ENCODE results near the gene TUNAR.

Gene TUNAR

GRCh38 chr14:95876761-95877538 is at the start of gene TUNAR:
Gene TUNAR (plus strand): TSS chr14:95876832.
- Histone ChIP-seq H3K9me2 (replicated peaks; ENCODE audit: low read depth, low read length) (no peaks in the 10 kb centered on the region), H3K36me3 (ENCODE audit: insufficient read depth, low read length) (no peaks in the 10 kb centered on the region), H3K9me3 (ENCODE audit: insufficient read depth, low read depth, low read length) (no peaks in the 10 kb centered on the region), H2AFZ (ENCODE audit: low read length) (no peak within 1 kb of the TSS), H3K79me2 (ENCODE audit: insufficient read depth, low read length) (no peaks in the 10 kb centered on the region), H3K9ac (ENCODE audit: low read depth, low read length, poor library complexity, severe bottlenecking) (no peak within 1 kb of the TSS), H3K4me1 (ENCODE audit: insufficient read depth, low read length, poor library complexity, severe bottlenecking) (no peaks in the 10 kb centered on the region), H3K27me3 (ENCODE audit: insufficient read depth, low read length, poor library complexity, severe bottlenecking) (no peaks in the 10 kb centered on the region), H3F3A (ENCODE audit: low read depth) (no peaks in the 10 kb centered on the region), H3K4me3 (ENCODE audit: low read length, poor library complexity, severe bottlenecking) (no peak within 1 kb of the TSS), H4K20me1 (ENCODE audit: insufficient read depth, low read length, poor library complexity, severe bottlenecking) (no peaks in the 10 kb centered on the region), H3K4me2 (ENCODE audit: low read depth, low read length, poor library complexity, severe bottlenecking) (no peak within 1 kb of the TSS)
- TF ChIP-seq EZH2phosphoT487 (IDR thresholded peaks at IDR 0.05; ENCODE audit: borderline replicate concordance) (no peak), CTCF (conservative IDR thresholded peaks at IDR 0.05; ENCODE audit: low read length) (no peak)

- no peaks in the 10 kb centered on the region for H3K79me2 ChIP-seq (ENCODE audit: insufficient read depth, low read length)
- H3K4me3 ChIP-seq (ENCODE audit: low read length, poor library complexity, severe bottlenecking): no peak overlapping the region
- no peaks in the 10 kb centered on the region for H4K20me1 ChIP-seq (ENCODE audit: insufficient read depth, low read length, poor library complexity, severe bottlenecking)
- H2AFZ ChIP-seq (ENCODE audit: low read length): no peak overlapping the region
- H3K27me3 ChIP-seq (ENCODE audit: insufficient read depth, low read length, poor library complexity, severe bottlenecking): no peaks in the 10 kb centered on the region
- H3K9me2 ChIP-seq (replicated peaks; ENCODE audit: low read depth, low read length): no peaks in the 10 kb centered on the region
- no peaks in the 10 kb centered on the region for H3K36me3 ChIP-seq (ENCODE audit: insufficient read depth, low read length)
- H3K4me1 ChIP-seq (ENCODE audit: insufficient read depth, low read length, poor library complexity, severe bottlenecking): no peaks in the 10 kb centered on the region
- TF ChIP-seq CTCF (conservative IDR thresholded peaks at IDR 0.05; ENCODE audit: low read length) (no peak), EZH2phosphoT487 (IDR thresholded peaks at IDR 0.05; ENCODE audit: borderline replicate concordance) (no peak)
- H3K9ac ChIP-seq (ENCODE audit: low read depth, low read length, poor library complexity, severe bottlenecking): no peak overlapping the region
- no peaks in the 10 kb centered on the region for H3F3A ChIP-seq (ENCODE audit: low read depth)
- H3K4me2 ChIP-seq (ENCODE audit: low read depth, low read length, poor library complexity, severe bottlenecking): no peak overlapping the region
- H3K9me3 ChIP-seq (ENCODE audit: insufficient read depth, low read depth, low read length): no peaks in the 10 kb centered on the region
Observed at GRCh38 chr14:95828649-95829265, 47.9 kb upstream of the TUNAR start.

GRCh38 chr14:95829321-95829720 is 47.3 kb upstream of the TUNAR start:
- Histone ChIP-seq H3K4me3 (ENCODE audit: low read length, poor library complexity, severe bottlenecking) (no peak overlapping the region), H3K27me3 (ENCODE audit: insufficient read depth, low read length, poor library complexity, severe bottlenecking) (no peaks in the 10 kb centered on the region), H2AFZ (ENCODE audit: low read length) (no peak overlapping the region), H3K4me1 (ENCODE audit: insufficient read depth, low read length, poor library complexity, severe bottlenecking) (no peaks in the 10 kb centered on the region), H3K9me3 (ENCODE audit: insufficient read depth, low read depth, low read length) (no peaks in the 10 kb centered on the region), H3K9ac (ENCODE audit: low read depth, low read length, poor library complexity, severe bottlenecking) (no peak overlapping the region), H3K4me2 (ENCODE audit: low read depth, low read length, poor library complexity, severe bottlenecking) (no peak overlapping the region), H4K20me1 (ENCODE audit: insufficient read depth, low read length, poor library complexity, severe bottlenecking) (no peaks in the 10 kb centered on the region), H3F3A (ENCODE audit: low read depth) (no peaks in the 10 kb centered on the region), H3K9me2 (replicated peaks; ENCODE audit: low read depth, low read length) (no peaks in the 10 kb centered on the region), H3K36me3 (ENCODE audit: insufficient read depth, low read length) (no peaks in the 10 kb centered on the region), H3K79me2 (ENCODE audit: insufficient read depth, low read length) (no peaks in the 10 kb centered on the region)
- TF ChIP-seq CTCF (conservative IDR thresholded peaks at IDR 0.05; ENCODE audit: low read length) (no peak), EZH2phosphoT487 (IDR thresholded peaks at IDR 0.05; ENCODE audit: borderline replicate concordance) (no peak)

All from Loucy (cell line).